H9 (cell line): ENCODE measurements around the gene MRPL48. TPM values are rescaled to one million over a fixed set of nuclear protein-coding genes. Genes with fewer than 3 reads are reported as not detected.

Experiments
- DNase-seq: peaks from one replicate; pipeline ENCODE4 v3.0.0-alpha.2; 2017
- H2AFZ ChIP-seq: one replicate; pipeline ENCODE4 v1.6.1; 2013; ENCODE audit warnings: mild to moderate bottlenecking, low read length, control low read depth, moderate library complexity
- H2AK5ac ChIP-seq: 2 replicates; pipeline ENCODE4 v1.6.1; 2013; ENCODE audit warnings: low read length, control low read depth, mixed read lengths; ENCODE audit not compliant: insufficient read length
- H2BK120ac ChIP-seq: one replicate; pipeline ENCODE4 v1.6.1; 2013; ENCODE audit warnings: low read depth, mild to moderate bottlenecking, low read length, control low read depth, inconsistent platforms; ENCODE audit not compliant: poor library complexity, severe bottlenecking
- H2BK12ac ChIP-seq: 2 replicates; pipeline ENCODE4 v1.6.1; 2013; ENCODE audit warnings: low read length, control low read depth, mixed read lengths, low read depth; ENCODE audit not compliant: insufficient read length
- H2BK15ac ChIP-seq: 2 replicates; pipeline ENCODE4 v1.6.1; 2013; ENCODE audit warnings: low read depth, low read length, control low read depth
- H2BK20ac ChIP-seq: one replicate; pipeline ENCODE4 v1.6.1; 2013; ENCODE audit warnings: low read depth, mild to moderate bottlenecking, low read length, control low read depth, inconsistent platforms; ENCODE audit not compliant: poor library complexity, severe bottlenecking
- H2BK5ac ChIP-seq: 2 replicates; pipeline ENCODE4 v1.6.1; 2013; ENCODE audit warnings: low read length, control low read depth, mixed read lengths; ENCODE audit not compliant: insufficient read length
- H3K14ac ChIP-seq: 2 replicates; pipeline ENCODE4 v1.6.1; 2013; ENCODE audit warnings: low read length, control low read depth; ENCODE audit not compliant: insufficient read depth
- H3K18ac ChIP-seq: 2 replicates; pipeline ENCODE4 v1.6.1; 2013; ENCODE audit warnings: low read depth, mild to moderate bottlenecking, mixed read lengths, low read length, control low read depth; ENCODE audit not compliant: insufficient read length
- H3K23ac ChIP-seq: 2 replicates; pipeline ENCODE4 v1.6.1; 2013; ENCODE audit warnings: low read length, control low read depth, mixed read lengths, low read depth; ENCODE audit not compliant: insufficient read length
- H3K23me2 ChIP-seq: 2 replicates; pipeline ENCODE4 v1.6.1; 2013; ENCODE audit warnings: low read depth, mild to moderate bottlenecking, mixed read lengths, low read length, control low read depth; ENCODE audit not compliant: insufficient read length, poor library complexity, severe bottlenecking
- H3K27ac ChIP-seq: 2 replicates; pipeline ENCODE4 v1.5.1; 2013; ENCODE audit warnings: low read length, control low read depth, mixed read lengths, low read depth; ENCODE audit not compliant: insufficient read length
- H3K27me3 ChIP-seq: 2 replicates; pipeline ENCODE4 v1.6.1; 2013; ENCODE audit warnings: low read length, control low read depth, inconsistent platforms; ENCODE audit not compliant: insufficient read depth
- H3K4ac ChIP-seq: 2 replicates; pipeline ENCODE4 v1.6.1; 2013; ENCODE audit warnings: low read depth, mild to moderate bottlenecking, control low read depth, inconsistent platforms, low read length, moderate library complexity
- H3K4me1 ChIP-seq: 2 replicates; pipeline ENCODE4 v1.6.1; 2013; ENCODE audit warnings: low read length, control low read depth, inconsistent platforms; ENCODE audit not compliant: insufficient read depth
- H3K4me2 ChIP-seq: 2 replicates; pipeline ENCODE4 v1.6.1; 2013; ENCODE audit warnings: low read length, control low read depth, mixed read lengths; ENCODE audit not compliant: insufficient read length, insufficient read depth
- H3K56ac ChIP-seq: 2 replicates; pipeline ENCODE4 v1.6.1; 2013; ENCODE audit warnings: low read depth, mild to moderate bottlenecking, mixed read lengths, low read length, control low read depth; ENCODE audit not compliant: insufficient read length
- H3K79me1 ChIP-seq: 2 replicates; pipeline ENCODE4 v1.6.1; 2013; ENCODE audit warnings: low read depth, mild to moderate bottlenecking, moderate library complexity, low read length, control low read depth, inconsistent platforms; ENCODE audit not compliant: insufficient read depth, poor library complexity, severe bottlenecking
- H3K79me2 ChIP-seq: 2 replicates; pipeline ENCODE4 v1.6.1; 2013; ENCODE audit warnings: low read length, control low read depth, inconsistent platforms; ENCODE audit not compliant: insufficient read depth
- H3K9ac ChIP-seq: 2 replicates; pipeline ENCODE4 v1.6.1; 2013; ENCODE audit warnings: low read length, control low read depth, mixed read lengths; ENCODE audit not compliant: insufficient read length; ENCODE audit errors: extremely low read depth
- H3K9me3 ChIP-seq: one replicate; pipeline ENCODE4 v1.6.1; 2013; ENCODE audit warnings: low read depth, low read length, inconsistent platforms; ENCODE audit not compliant: control insufficient read depth
- H3T11ph ChIP-seq: one replicate; pipeline ENCODE4 v1.6.1; 2013; ENCODE audit warnings: mild to moderate bottlenecking, low read length, control low read depth, inconsistent platforms
- H4K20me1 ChIP-seq: one replicate; pipeline ENCODE4 v1.6.1; 2013; ENCODE audit not compliant: control insufficient read depth, insufficient read length, insufficient read depth
- H4K5ac ChIP-seq: 2 replicates; pipeline ENCODE4 v1.6.1; 2013; ENCODE audit warnings: low read depth, mild to moderate bottlenecking, mixed read lengths, low read length, control low read depth; ENCODE audit not compliant: insufficient read length
- H4K8ac ChIP-seq: replicated peaks from 2 replicates; pipeline ENCODE4 v1.6.1; 2013; ENCODE audit warnings: low read length, control low read depth, mixed read lengths, low read depth; ENCODE audit not compliant: insufficient read length
- H4K91ac ChIP-seq: 2 replicates; pipeline ENCODE4 v1.6.1; 2013; ENCODE audit warnings: low read depth, mild to moderate bottlenecking, moderate library complexity, mixed read lengths, low read length, control low read depth; ENCODE audit not compliant: insufficient read length
- H3K27ac Mint-ChIP-seq, 3 experiments: 2 replicates in 2 of 3; 3 replicates in 1 of 3; pipeline ENCODE4 v1.8.0; 2020 to 2021; ENCODE audit warnings: mixed read lengths in 3 of 3, mild to moderate bottlenecking in 1 of 3, moderate library complexity in 1 of 3
- H3K27me3 Mint-ChIP-seq: 2 replicates; pipeline ENCODE4 v1.8.0; 2021; ENCODE audit warnings: low read depth, mild to moderate bottlenecking, moderate library complexity, mixed read lengths
- H3K36me3 Mint-ChIP-seq, 3 experiments: 2 replicates in 2 of 3; 3 replicates in 1 of 3; pipeline ENCODE4 v1.8.0; 2020 to 2021; ENCODE audit warnings: low read depth in 3 of 3, mixed read lengths in 3 of 3; ENCODE audit not compliant: insufficient read depth in 1 of 3
- H3K4me1 Mint-ChIP-seq, 2 experiments: 2 replicates each; pipeline ENCODE4 v1.8.0; 2020; ENCODE audit warnings: mixed read lengths in 2 of 2
- H3K4me3 Mint-ChIP-seq, 2 experiments: 2 replicates in 1 of 2; 3 replicates in 1 of 2; pipeline ENCODE4 v1.8.0; 2020 to 2021; ENCODE audit warnings: mild to moderate bottlenecking in 2 of 2, mixed read lengths in 2 of 2, moderate library complexity in 1 of 2
- H3K9me3 Mint-ChIP-seq, 2 experiments: 2 replicates in 1 of 2; 3 replicates in 1 of 2; pipeline ENCODE4 v1.8.0; 2020; ENCODE audit warnings: mild to moderate bottlenecking in 2 of 2, mixed read lengths in 2 of 2, moderate library complexity in 1 of 2
- CTCF ChIP-seq: fragments of 200-600 bp; sonication (generic); conservative IDR thresholded peaks from 3 replicates; pipeline ENCODE4 v1.8.0; 2021; ENCODE audit warnings: antibody characterized with exemption, mild to moderate bottlenecking
- WGBS: extraction: QIAGEN DNeasy Blood & Tissue Kit; methylation state at CpG from one replicate; pipeline ENCODE4 v1.1.7; 2013; ENCODE audit warnings: missing lambda C conversion rate, low lambda C conversion rate, mixed read lengths; ENCODE audit not compliant: insufficient read length; ENCODE audit errors: extremely low coverage; 5-methylcytosine and 5-hydroxymethylcytosine counted together
- total RNA-seq: library from RNA; stranded (reverse); gene quantifications from 2 replicates; pipeline ENCODE4 v1.2.1, GENCODE V29; 2021

Gene MRPL48
- total RNA-seq, 1 experiment from 2014 or later: 36.4 TPM

- no peak overlapping the region for H3K23ac ChIP-seq
- Mint-ChIP-seq H3K4me3 (peak overlapping the region; percentile 90 to 99), H3K9me3 (no peaks in the 10 kb centered on the region; a peak in 1 of 5 replicates), H3K27ac (peak overlapping the region; percentile 16 to 98 (median 54); a peak in 5 of 7 replicates), H3K27me3 (no peaks in the 10 kb centered on the region), H3K36me3 (peaks cover 0 to 4% (median 4%) of the 10 kb centered on the region in 3 experiments; a peak in 2 of 7 replicates), H3K4me1 (peaks cover 25 to 31% of the 10 kb centered on the region in 2 experiments)
- no peaks in the 10 kb centered on the region for H3K9me3 ChIP-seq
- H4K8ac ChIP-seq: no peak overlapping the region
- no peak overlapping the region for H3K18ac ChIP-seq
- peak overlapping the region; percentile 75 for H3K9ac ChIP-seq
- H2AK5ac ChIP-seq: no peak overlapping the region
- peak overlapping the region; percentile 50 for H2AFZ ChIP-seq
- no peak for TF ChIP-seq CTCF
- WGBS: no CpG with 5 or more reads among the region's 8 CpGs
- no peaks in the 10 kb centered on the region for H4K20me1 ChIP-seq
- no peak overlapping the region for H3K56ac ChIP-seq
- DNase-seq: no peak
- H3K27me3 ChIP-seq: no peaks in the 10 kb centered on the region
- peaks cover 23% of the 10 kb centered on the region; the same call in 1 of the 2 replicates for H3K79me2 ChIP-seq
- H3K27ac ChIP-seq: no peak overlapping the region
- no peak overlapping the region for H4K91ac ChIP-seq
- H2BK15ac ChIP-seq: no peak overlapping the region
- peaks cover 4% of the 10 kb centered on the region for H3K79me1 ChIP-seq
- peaks cover 4% of the 10 kb centered on the region for H3K23me2 ChIP-seq
- H2BK120ac ChIP-seq: no peak overlapping the region
- H3T11ph ChIP-seq: no peak overlapping the region
- no peak overlapping the region for H2BK5ac ChIP-seq
- no peak overlapping the region for H2BK12ac ChIP-seq
- no peak overlapping the region for H3K4ac ChIP-seq
- no peak overlapping the region for H4K5ac ChIP-seq
- H3K4me2 ChIP-seq: peak overlapping the region; percentile 98
- peak overlapping the region; percentile 78 for H3K14ac ChIP-seq
- no peak overlapping the region for H2BK20ac ChIP-seq
- no peaks in the 10 kb centered on the region for H3K4me1 ChIP-seq
Observed at GRCh38 chr11:73759610-73760134, 28.0 kb upstream of the MRPL48 start.
